PFSK-1 (cell line): ENCODE results near the gene ULK4.

ENCODE experiments used
- FOXP2 ChIP-seq: optimal IDR thresholded peaks from 2 replicates; pipeline ENCODE3; 2011; ENCODE audit warnings: borderline replicate concordance, control low read depth, inconsistent platforms; ENCODE audit not compliant: insufficient read depth; ENCODE audit errors: extremely low read length, extremely low read depth
- POLR2AphosphoS5 ChIP-seq: IDR thresholded peaks from 2 replicates; pipeline ENCODE4 v1.6.1; 2012; ENCODE audit warnings: low read depth, mild to moderate bottlenecking, control low read depth, low read length, moderate library complexity
- REST ChIP-seq, 2 experiments: IDR thresholded peaks; 2 replicates each; pipeline versions ENCODE4 v1.6.1 to v1.8.0; 2011 to 2012; ENCODE audit warnings: low read depth in 2 of 2, low read length in 2 of 2, control low read depth in 1 of 2, inconsistent platforms in 1 of 2, mild to moderate bottlenecking in 1 of 2, moderate library complexity in 1 of 2; ENCODE audit not compliant: insufficient read depth in 1 of 2
- SIN3A ChIP-seq: IDR thresholded peaks from 2 replicates; pipeline ENCODE4 v1.6.1; 2012; ENCODE audit warnings: mild to moderate bottlenecking, low read length, moderate library complexity, borderline replicate concordance; ENCODE audit not compliant: insufficient read depth
- TAF1 ChIP-seq: IDR thresholded peaks from 2 replicates; pipeline ENCODE4 v1.6.1; 2012; ENCODE audit warnings: low read length, control low read depth, borderline replicate concordance; ENCODE audit not compliant: insufficient read depth

Gene ULK4

GRCh38 chr3:41991437-41991836, 29.5 kb upstream of the ULK4 start:
- TF ChIP-seq POLR2AphosphoS5 (no peak), SIN3A (no peak), REST (IDR thresholded peaks at IDR 0.05; ENCODE audit: insufficient read depth in 1 of 2, low read depth in 2 of 2, low read length in 2 of 2) (no peak), TAF1 (no peak), FOXP2 (no peak)

GRCh38 chr3:41989518-41989917, 27.6 kb upstream of the ULK4 start:
- TF ChIP-seq REST (IDR thresholded peaks at IDR 0.05; ENCODE audit: insufficient read depth in 1 of 2, low read depth in 2 of 2, low read length in 2 of 2) (no peak), TAF1 (no peak), FOXP2 (no peak), POLR2AphosphoS5 (no peak)

- TF ChIP-seq POLR2AphosphoS5 (no peak), REST (IDR thresholded peaks at IDR 0.05; ENCODE audit: insufficient read depth in 1 of 2, low read depth in 2 of 2, low read length in 2 of 2) (no peak), TAF1 (no peak), FOXP2 (no peak), SIN3A (no peak)
These were observed 25.7 kb upstream of the ULK4 start for GRCh38 chr3:41987627-41988026.

- TF ChIP-seq SIN3A (no peak), TAF1 (no peak), REST (IDR thresholded peaks at IDR 0.05; ENCODE audit: insufficient read depth in 1 of 2, low read depth in 2 of 2, low read length in 2 of 2) (no peak), POLR2AphosphoS5 (no peak), FOXP2 (no peak)
These were observed 24.7 kb upstream of the ULK4 start for GRCh38 chr3:41986561-41986960.

- TF ChIP-seq REST (IDR thresholded peaks at IDR 0.05; ENCODE audit: insufficient read depth in 1 of 2, low read depth in 2 of 2, low read length in 2 of 2) (no peak), TAF1 (no peak), SIN3A (no peak), POLR2AphosphoS5 (no peak), FOXP2 (no peak)
These were observed 23.1 kb upstream of the ULK4 start for GRCh38 chr3:41985018-41985417.
